Tibial artery (tissue), 4 donors: ENCODE data around the gene ADAMTSL1.

Experiments
- DNase-seq, 2 donors: peaks; one replicate each; pipeline ENCODE4 v3.0.0-alpha.2; 2019
- H3K27ac ChIP-seq, 2 donors: fragments of 200-600 bp; sonication (generic) in 1 of 2; 1 replicate in 1 of 2; 2 replicates in 1 of 2; pipeline ENCODE4 v1.5.1; 2018 to 2019; ENCODE audit warnings: mild to moderate bottlenecking in 1 of 2
- H3K27me3 ChIP-seq, 2 donors: fragments of 200-600 bp; sonication (generic) in 1 of 2; one replicate each; pipeline versions ENCODE4 v1.5.1 to v1.6.0; 2016 to 2019
- H3K36me3 ChIP-seq, 3 donors: fragments of 200-600 bp; sonication (generic) in 2 of 3; one replicate each; pipeline ENCODE4 v1.5.1; 2016 to 2019; ENCODE audit warnings: mild to moderate bottlenecking in 2 of 3
- H3K4me1 ChIP-seq, 4 donors: fragments of 200-600 bp; sonication (generic) in 2 of 4; 1 replicate in 3 of 4; 2 replicates in 1 of 4; pipeline ENCODE4 v1.5.1; 2016 to 2019
- H3K4me3 ChIP-seq, 2 donors: fragments of 200-600 bp; sonication (generic) in 1 of 2; 1 replicate in 1 of 2; 2 replicates in 1 of 2; pipeline ENCODE4 v1.5.1; 2018 to 2019; ENCODE audit warnings: mild to moderate bottlenecking in 2 of 2
- H3K9me3 ChIP-seq, 3 donors: fragments of 200-600 bp; sonication (generic) in 1 of 3; one replicate each; pipeline ENCODE4 v1.5.1; 2016 to 2019
- CTCF ChIP-seq, 2 experiments: fragments of 200-600 bp in 1 of 2; fragments of 450-650 bp in 1 of 2; IDR thresholded peaks; one replicate each; pipeline ENCODE4 v1.5.1; 2017 to 2019; ENCODE audit warnings: antibody characterized with exemption in 2 of 2, mild to moderate bottlenecking in 1 of 2, moderate library complexity in 1 of 2
- intact Hi-C: fragments of 100-400 bp; cut with DNase I; formaldehyde crosslinking; loops from one replicate; pipeline ENCODE4 v1.15.0; 2023; ENCODE audit warnings: low total_unique reads

ADAMTSL1 gene

GRCh38 chr9:18778846-18779245, 304.9 kb downstream of the ADAMTSL1 start:
- H3K27me3 ChIP-seq, result no peaks in the 10 kb centered on the region
- no peak for TF ChIP-seq CTCF (IDR thresholded peaks at IDR 0.05)
- H3K9me3 ChIP-seq, result no peaks in the 10 kb centered on the region
- no peak for DNase-seq
- H3K4me3 ChIP-seq, result no peak overlapping the region
- no peak overlapping the region for H3K27ac ChIP-seq
- intact Hi-C loops, result no loop called here
- H3K36me3 ChIP-seq, result no peaks in the 10 kb centered on the region
- H3K4me1 ChIP-seq, result no peaks in the 10 kb centered on the region

- intact Hi-C loops, result no loop called here
- H3K4me3 ChIP-seq, result no peak overlapping the region
- no peak for TF ChIP-seq CTCF (IDR thresholded peaks at IDR 0.05)
- DNase-seq, result no peak
- H3K27me3 ChIP-seq, result no peaks in the 10 kb centered on the region
- H3K27ac ChIP-seq, result no peak overlapping the region
- no peaks in the 10 kb centered on the region for H3K36me3 ChIP-seq
- no peaks in the 10 kb centered on the region for H3K9me3 ChIP-seq
- H3K4me1 ChIP-seq, result peaks cover 0 to 30% (median 23%) of the 10 kb centered on the region in 4 donors
These were observed 310.0 kb downstream of the ADAMTSL1 start for GRCh38 chr9:18783909-18784308.

- TF ChIP-seq CTCF (IDR thresholded peaks at IDR 0.05), result no peak
- H3K27ac ChIP-seq, result peak overlapping the region; percentile 56
- intact Hi-C loops, result no loop called here
- H3K4me3 ChIP-seq, result no peak overlapping the region
- no peaks in the 10 kb centered on the region for H3K9me3 ChIP-seq
- peaks cover 0 to 36% (median 24%) of the 10 kb centered on the region in 4 donors for H3K4me1 ChIP-seq
- DNase-seq, result no peak
- no peaks in the 10 kb centered on the region for H3K27me3 ChIP-seq
- no peaks in the 10 kb centered on the region for H3K36me3 ChIP-seq
These were observed 311.7 kb downstream of the ADAMTSL1 start for GRCh38 chr9:18785604-18786003.

GRCh38 chr9:18786196-18786595, 312.2 kb downstream of the ADAMTSL1 start:
- no peak for TF ChIP-seq CTCF (IDR thresholded peaks at IDR 0.05)
- Histone ChIP-seq H3K9me3 (no peaks in the 10 kb centered on the region), H3K36me3 (no peaks in the 10 kb centered on the region), H3K4me1 (peaks cover 0 to 36% (median 24%) of the 10 kb centered on the region in 4 donors), H3K27me3 (no peaks in the 10 kb centered on the region), H3K4me3 (no peak overlapping the region), H3K27ac (peak overlapping the region; percentile 56)
- no peak for DNase-seq
- intact Hi-C loops, result no loop called here

- Histone ChIP-seq H3K4me3 (no peak overlapping the region), H3K9me3 (no peaks in the 10 kb centered on the region), H3K27me3 (no peaks in the 10 kb centered on the region), H3K4me1 (peaks cover 0 to 36% (median 24%) of the 10 kb centered on the region in 4 donors), H3K36me3 (no peaks in the 10 kb centered on the region), H3K27ac (peak overlapping the region; percentile 56)
- no peak for DNase-seq
- TF ChIP-seq CTCF (IDR thresholded peaks at IDR 0.05), result no peak
- intact Hi-C loops, result no loop called here
These were observed 313.1 kb downstream of the ADAMTSL1 start for GRCh38 chr9:18786911-18787650.
